Activated T-cell treated with anti-CD3 and anti-CD28 coated beads, Interleukin-2, amount 50 U/mL, for 72 hours (primary cell): ENCODE data around the gene PPP2R1B. TPM values are rescaled to one million over a fixed set of nuclear protein-coding genes. Genes with fewer than 3 reads are reported as not detected.
"Not testable (repeated sequence)": the region's sequence is repeated elsewhere in the genome, so short reads cannot be mapped to it uniquely, and the experiment has no call there.

Experiments
- ATAC-seq, 2 donors: fragments of 150-1000 bp; cut with Tn5 transposase; replicated peaks in 1 of 2; 2 replicates each; pipeline ENCODE4 v1.10.0; 2021; ENCODE audit warnings: moderate library complexity in 2 of 2, mild to moderate bottlenecking in 1 of 2
- DNase-seq, 2 donors: peaks; one replicate each; pipeline ENCODE4 v3.0.0; 2021 to 2022; ENCODE audit warnings: mixed read lengths in 1 of 2
- H3K27ac Mint-ChIP-seq: one replicate; pipeline ENCODE4 v1.8.0; 2022; ENCODE audit warnings: mild to moderate bottlenecking, moderate library complexity, mixed read lengths
- H3K27me3 Mint-ChIP-seq: one replicate; pipeline ENCODE4 v1.8.0; 2022; ENCODE audit warnings: low read depth, mixed read lengths
- H3K36me3 Mint-ChIP-seq, 2 donors: one replicate each; pipeline ENCODE4 v1.8.0; 2022; ENCODE audit warnings: mixed read lengths in 2 of 2, mild to moderate bottlenecking in 1 of 2; ENCODE audit not compliant: insufficient read depth in 2 of 2
- H3K4me1 Mint-ChIP-seq: one replicate; pipeline ENCODE4 v1.8.0; 2022; ENCODE audit warnings: low read depth, mixed read lengths
- H3K4me3 Mint-ChIP-seq, 2 donors: one replicate each; pipeline ENCODE4 v1.8.0; 2022; ENCODE audit warnings: mild to moderate bottlenecking in 2 of 2, mixed read lengths in 2 of 2, moderate library complexity in 2 of 2
- H3K9me3 Mint-ChIP-seq, 2 donors: one replicate each; pipeline ENCODE4 v1.8.0; 2022; ENCODE audit warnings: mixed read lengths in 2 of 2
- total RNA-seq, 2 donors: library from RNA; stranded (reverse); gene quantifications; one replicate each; pipeline ENCODE4 v1.2.3, GENCODE V29; 2022

The PPP2R1B gene
- total RNA-seq, 2 donors from 2014 or later, result 29.6 to 34.7 TPM

DNA sequence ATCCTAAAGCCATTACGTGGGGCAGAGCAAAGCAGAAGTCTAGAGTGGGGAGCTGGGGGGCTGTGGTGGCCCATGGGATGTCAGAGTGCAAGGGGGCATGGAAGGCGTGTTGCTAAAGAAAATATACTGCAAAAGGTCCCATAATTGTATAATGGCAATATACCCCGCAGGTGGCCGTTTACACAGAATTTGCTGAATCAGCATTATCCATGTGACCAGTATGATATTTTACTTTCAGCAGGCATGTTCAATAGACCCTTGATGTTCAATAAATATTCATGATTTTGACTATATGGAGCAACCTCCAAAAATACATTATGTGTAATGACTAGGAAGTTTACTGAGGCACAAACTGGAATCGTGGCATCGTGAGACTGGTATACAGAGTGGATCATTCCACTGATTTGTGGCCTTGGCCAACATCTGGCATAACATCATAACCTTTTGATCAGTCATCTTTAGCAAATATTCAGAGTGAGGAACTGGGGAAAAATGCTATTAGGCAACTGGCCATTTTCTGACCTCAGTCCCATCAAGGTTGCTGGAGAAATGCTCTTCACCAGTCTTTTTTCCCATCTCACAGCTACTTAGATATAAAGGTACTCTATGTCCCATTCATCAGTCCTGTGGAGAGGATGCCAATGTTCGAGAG is 29.3 kb upstream of the PPP2R1B start:
- H3K27ac Mint-ChIP-seq, result no peak overlapping the region
- H3K27me3 Mint-ChIP-seq, result no peaks in the 10 kb centered on the region
- H3K36me3 Mint-ChIP-seq, result peaks cover 7 to 14% of the 10 kb centered on the region in 2 donors
- no peaks in the 10 kb centered on the region for H3K4me1 Mint-ChIP-seq
- no peak overlapping the region for H3K4me3 Mint-ChIP-seq
- DNase-seq (no peak), ATAC-seq (no peak)
- peaks cover 0 to 1% of the 10 kb centered on the region in 2 donors for H3K9me3 Mint-ChIP-seq

DNA sequence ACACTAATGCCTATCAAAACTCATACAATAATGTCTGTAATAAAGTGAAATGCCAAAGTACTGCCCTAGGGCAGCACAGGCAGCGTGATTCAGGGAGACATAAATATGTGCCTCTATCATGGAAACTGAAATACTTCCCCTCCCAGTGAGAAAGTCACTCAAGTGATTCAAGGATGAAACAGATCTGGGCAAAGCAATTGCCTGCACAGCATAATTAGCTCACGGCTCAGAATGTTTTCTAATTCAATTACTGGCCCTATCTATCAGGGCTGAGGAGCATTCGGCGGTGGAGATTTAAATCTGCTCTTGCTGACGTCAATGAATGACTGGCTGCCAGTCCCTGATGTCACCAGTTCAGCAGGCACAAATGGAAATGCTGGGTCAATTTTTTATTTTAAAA is 27.7 kb upstream of the PPP2R1B start:
- Mint-ChIP-seq H3K27ac (no peak overlapping the region), H3K4me1 (no peaks in the 10 kb centered on the region), H3K4me3 (no peak overlapping the region), H3K27me3 (no peaks in the 10 kb centered on the region), H3K9me3 (no peaks in the 10 kb centered on the region), H3K36me3 (peaks cover 2 to 6% of the 10 kb centered on the region in 2 donors)
- no peak for ATAC-seq
- no peak for DNase-seq

DNA sequence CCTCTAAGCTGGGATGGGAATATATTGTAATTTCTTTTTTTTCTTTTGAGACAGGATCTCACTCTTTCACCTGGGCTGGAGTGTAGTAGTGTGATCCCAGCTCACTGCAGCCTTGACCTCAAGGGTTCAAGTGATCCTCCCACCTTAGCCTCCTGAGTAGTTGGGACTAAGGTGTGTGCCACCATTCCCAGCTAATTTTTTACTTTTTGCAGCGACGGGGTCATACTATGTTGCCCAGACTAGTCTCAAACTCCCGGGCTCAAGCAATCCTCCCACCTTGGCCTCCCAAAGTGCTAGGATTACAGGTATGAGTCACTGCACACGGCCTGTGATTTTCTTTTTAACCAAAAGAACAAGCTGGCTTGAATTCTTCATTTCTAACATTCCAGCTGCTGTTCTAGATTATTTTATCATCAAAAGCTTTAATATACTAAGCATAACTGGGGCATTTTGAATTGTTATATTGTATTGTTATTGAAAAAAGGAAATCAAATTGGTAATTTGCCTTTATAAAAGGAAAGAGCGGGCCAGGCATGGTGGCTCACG is 26.8 kb upstream of the PPP2R1B start:
- Mint-ChIP-seq H3K36me3 (peaks cover 2 to 5% of the 10 kb centered on the region in 2 donors), H3K9me3 (no peaks in the 10 kb centered on the region), H3K27ac (no peak overlapping the region), H3K4me1 (no peaks in the 10 kb centered on the region), H3K4me3 (no peak overlapping the region), H3K27me3 (no peaks in the 10 kb centered on the region)
- DNase-seq (no peak), ATAC-seq (no peak)

DNA sequence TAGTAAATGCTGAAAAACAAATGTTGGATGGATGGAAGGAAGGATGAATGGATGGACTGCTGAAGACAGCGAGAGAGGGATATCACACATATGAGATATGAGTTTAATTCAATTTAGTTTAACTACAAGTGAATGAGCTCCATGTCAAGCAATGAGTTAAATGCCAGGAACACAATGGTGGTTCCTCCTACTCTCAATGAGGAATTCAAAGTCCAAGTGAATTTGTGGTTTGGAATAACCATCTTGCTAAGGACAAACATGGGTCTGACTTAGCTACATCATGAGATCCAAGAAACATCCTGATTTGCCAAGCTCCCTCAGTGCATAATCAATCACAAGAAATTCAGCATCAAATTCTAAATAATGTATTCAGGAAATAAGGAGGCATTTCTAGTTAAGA is 26.1 kb upstream of the PPP2R1B start:
- Mint-ChIP-seq H3K27ac (no peak overlapping the region), H3K27me3 (no peaks in the 10 kb centered on the region), H3K4me1 (no peaks in the 10 kb centered on the region), H3K4me3 (no peak overlapping the region), H3K9me3 (no peaks in the 10 kb centered on the region), H3K36me3 (peaks cover 2 to 3% of the 10 kb centered on the region in 2 donors)
- DNase-seq (no peak), ATAC-seq (no peak)

GRCh38 chr11:111788464-111788863 is 22.3 kb upstream of the PPP2R1B start:
- H3K27ac Mint-ChIP-seq, result no peak overlapping the region
- no peak for ATAC-seq
- no peak for DNase-seq

GRCh38 chr11:111788051-111788450 is 21.9 kb upstream of the PPP2R1B start:
- no peak for ATAC-seq
- DNase-seq, result no peak
- no peaks in the 10 kb centered on the region for H3K27me3 Mint-ChIP-seq
- H3K36me3 Mint-ChIP-seq, result peaks cover 0 to 10% of the 10 kb centered on the region in 2 donors
- H3K4me1 Mint-ChIP-seq, result no peaks in the 10 kb centered on the region
- H3K9me3 Mint-ChIP-seq, result no peaks in the 10 kb centered on the region
- no peak overlapping the region for H3K4me3 Mint-ChIP-seq
- H3K27ac Mint-ChIP-seq, result no peak overlapping the region

More at GRCh38 chr11:111788464-111788863, 22.3 kb upstream of the PPP2R1B start:
- Mint-ChIP-seq H3K9me3 (no peaks in the 10 kb centered on the region), H3K4me3 (no peak overlapping the region), H3K36me3 (peaks cover 0 to 10% of the 10 kb centered on the region in 2 donors), H3K27me3 (no peaks in the 10 kb centered on the region), H3K4me1 (no peaks in the 10 kb centered on the region)

DNA sequence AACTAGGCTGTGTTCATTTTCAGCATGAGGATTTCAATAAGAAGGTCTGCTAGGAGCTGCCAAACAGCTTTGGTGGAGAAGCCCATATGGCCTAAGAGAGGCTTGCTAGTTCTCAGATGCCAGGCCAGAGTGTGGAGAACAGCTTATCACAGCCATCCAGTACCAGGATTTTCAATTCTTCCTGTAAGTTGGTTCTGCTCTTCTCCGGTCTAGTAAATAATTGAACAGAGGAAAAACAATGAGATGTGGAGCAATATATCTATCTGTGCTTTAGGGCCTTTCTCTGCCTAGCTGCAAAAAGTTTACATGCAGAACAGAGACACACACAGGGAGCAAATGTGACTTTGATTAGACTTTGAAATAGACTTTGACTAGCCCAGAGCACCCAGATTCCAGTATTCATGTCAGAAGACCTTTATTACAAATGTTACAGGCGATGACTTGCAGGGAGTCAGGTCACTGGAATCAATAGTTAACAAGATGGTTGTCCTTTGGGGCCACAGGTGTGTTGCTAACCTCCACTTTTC is 19.8 kb upstream of the PPP2R1B start:
- Mint-ChIP-seq H3K36me3 (peaks cover 0 to 10% of the 10 kb centered on the region in 2 donors), H3K27ac (no peak overlapping the region), H3K4me3 (no peak overlapping the region), H3K27me3 (no peaks in the 10 kb centered on the region), H3K9me3 (no peaks in the 10 kb centered on the region), H3K4me1 (no peaks in the 10 kb centered on the region)
- DNase-seq (no peak), ATAC-seq (no peak)

- Mint-ChIP-seq H3K27ac (no peak overlapping the region), H3K9me3 (no peaks in the 10 kb centered on the region), H3K4me3 (no peak overlapping the region), H3K4me1 (no peaks in the 10 kb centered on the region), H3K27me3 (no peaks in the 10 kb centered on the region), H3K36me3 (peaks cover 0 to 10% of the 10 kb centered on the region in 2 donors)
- no peak for DNase-seq
- ATAC-seq, result no peak
These were observed 18.9 kb upstream of the PPP2R1B start for GRCh38 chr11:111785076-111785475.

GRCh38 chr11:111784311-111784710 is 18.1 kb upstream of the PPP2R1B start:
- not testable (repeated sequence) for H3K4me3 Mint-ChIP-seq, H3K4me1 Mint-ChIP-seq, ATAC-seq, H3K27me3 Mint-ChIP-seq, H3K9me3 Mint-ChIP-seq, H3K27ac Mint-ChIP-seq, DNase-seq
- H3K36me3 Mint-ChIP-seq, result peaks cover 0 to 10% of the 10 kb centered on the region in 2 donors

GRCh38 chr11:111782109-111782741 is 16.0 kb upstream of the PPP2R1B start:
- Mint-ChIP-seq H3K27ac (no peak overlapping the region), H3K4me3 (no peak overlapping the region), H3K4me1 (no peaks in the 10 kb centered on the region), H3K36me3 (peaks cover 0 to 10% of the 10 kb centered on the region in 2 donors), H3K9me3 (no peaks in the 10 kb centered on the region), H3K27me3 (no peaks in the 10 kb centered on the region)
- DNase-seq (no peak), ATAC-seq (no peak)

DNA sequence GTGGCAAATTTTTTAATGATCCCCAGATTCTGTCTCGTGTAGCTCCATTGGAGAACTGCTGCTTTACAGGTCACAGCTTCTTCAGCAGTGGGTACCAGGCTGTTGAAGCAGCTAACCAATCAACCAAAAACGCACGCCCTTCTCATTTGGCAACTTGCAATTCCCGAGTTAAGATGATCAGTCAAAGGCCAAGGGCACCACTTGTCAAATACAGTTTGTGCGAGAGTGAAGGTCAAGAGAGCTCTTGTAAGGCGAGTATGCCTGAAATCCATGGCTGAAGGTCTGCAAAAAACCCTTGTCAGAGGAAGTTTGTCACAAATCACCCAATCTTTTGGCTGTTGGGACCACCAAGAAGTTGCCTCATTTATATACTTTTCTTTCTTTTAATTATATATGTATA is 12.9 kb upstream of the PPP2R1B start:
- no peak overlapping the region for H3K4me3 Mint-ChIP-seq
- no peaks in the 10 kb centered on the region for H3K9me3 Mint-ChIP-seq
- no peaks in the 10 kb centered on the region for H3K36me3 Mint-ChIP-seq
- H3K27ac Mint-ChIP-seq, result no peak overlapping the region
- H3K4me1 Mint-ChIP-seq, result no peaks in the 10 kb centered on the region
- H3K27me3 Mint-ChIP-seq, result no peaks in the 10 kb centered on the region
- DNase-seq (no peak), ATAC-seq (no peak)

- H3K27ac Mint-ChIP-seq, result no peak overlapping the region
- H3K4me3 Mint-ChIP-seq, result no peak overlapping the region
These were observed 11.9 kb upstream of the PPP2R1B start for GRCh38 chr11:111778047-111778558.

More at GRCh38 chr11:111778047-111778558, 11.9 kb upstream of the PPP2R1B start:
- no peak for DNase-seq
- Mint-ChIP-seq H3K36me3 (no peaks in the 10 kb centered on the region), H3K27me3 (no peaks in the 10 kb centered on the region), H3K4me1 (no peaks in the 10 kb centered on the region), H3K9me3 (no peaks in the 10 kb centered on the region)
- ATAC-seq, result no peak
